Lung (tissue), 12 donors: Measurements from ENCODE around the gene PCGF1. TPM values are rescaled to one million over a fixed set of nuclear protein-coding genes. Genes with fewer than 3 reads are reported as not detected.

Experiments
- ATAC-seq: fragments of 200-7000 bp; cut with Tn5 transposase; one replicate; pipeline ENCODE4 v1.9.1; 2020; ENCODE audit warnings: moderate number of reproducible peaks; ENCODE audit not compliant: insufficient read depth, low FRiP score
- DNase-seq, 3 donors: peaks; one replicate each; pipeline ENCODE4 v3.0.0-alpha.2; 2013 to 2017
- H3K27ac ChIP-seq, 2 donors: one replicate each; pipeline ENCODE4 v1.5.1; 2013; ENCODE audit warnings: mild to moderate bottlenecking in 2 of 2, moderate library complexity in 2 of 2, control low read depth in 1 of 2, inconsistent platforms in 1 of 2, low read depth in 1 of 2, low read length in 1 of 2
- H3K27me3 ChIP-seq, 3 donors: one replicate each; pipeline ENCODE4 v1.5.1; 2013; ENCODE audit warnings: low read length in 2 of 3; ENCODE audit not compliant: control insufficient read depth in 3 of 3, insufficient read depth in 3 of 3
- H3K36me3 ChIP-seq, 4 donors: one replicate each; pipeline ENCODE4 v1.5.1; 2013; ENCODE audit warnings: low read length in 4 of 4, mild to moderate bottlenecking in 1 of 4, moderate library complexity in 1 of 4; ENCODE audit not compliant: control insufficient read depth in 4 of 4, insufficient read depth in 4 of 4
- H3K4me1 ChIP-seq, 5 donors: one replicate each; pipeline ENCODE4 v1.5.1; 2013; ENCODE audit warnings: low read length in 5 of 5, mild to moderate bottlenecking in 2 of 5, moderate library complexity in 1 of 5; ENCODE audit not compliant: control insufficient read depth in 5 of 5, insufficient read depth in 5 of 5
- H3K4me3 ChIP-seq: one replicate; pipeline ENCODE4 v1.5.1; 2013; ENCODE audit warnings: mild to moderate bottlenecking, control low read depth, moderate library complexity
- H3K9ac ChIP-seq, 2 donors: one replicate each; pipeline ENCODE4 v1.5.1; 2013; ENCODE audit warnings: low read length in 2 of 2, control low read depth in 1 of 2; ENCODE audit not compliant: insufficient read depth in 1 of 2
- H3K9me3 ChIP-seq, 4 donors: one replicate each; pipeline ENCODE4 v1.5.1; 2013; ENCODE audit warnings: low read length in 3 of 4, mild to moderate bottlenecking in 1 of 4, moderate library complexity in 1 of 4; ENCODE audit not compliant: control insufficient read depth in 4 of 4, insufficient read depth in 3 of 4
- WGBS, 2 donors: extraction: QIAGEN DNeasy Blood & Tissue Kit; methylation state at CpG; one replicate each; pipeline ENCODE4 v1.1.7; 2013; 5-methylcytosine and 5-hydroxymethylcytosine counted together
- polyA plus RNA-seq, 2 donors: library from polyadenylated mRNA; stranded (reverse); fragments of 200-250 nt; gene quantifications; one replicate each; pipeline ENCODE4 v1.2.1, GENCODE V29; 2013
- total RNA-seq, 2 donors: library from RNA; depleted of rRNA in 1 of 2; stranded (reverse); fragments of >200 nt in 1 of 2; gene quantifications; one replicate each; pipeline ENCODE4 v1.2.1, GENCODE V29; 2014 to 2021
- TF ChIP-seq, protein P1 (sequence below): IDR thresholded peaks from 2 replicates; pipeline ENCODE4 v1.5.1; 2012; ENCODE audit warnings: mild to moderate bottlenecking; ENCODE audit errors: control extremely low read depth, extremely low read depth
- donor health status: control.
- donor health status: control.
- donor health status: Bipolar disorder and iron deficiency.
- donor health status: healthy.
- donor health status: DM: yes; HTN: yes; CAD: no.

PCGF1 gene
- total and polyA plus RNA-seq, 4 donors: 16.7 to 47.8 (median 28.1) TPM

GRCh38 chr2:74499267-74499939, 8.1 kb downstream of the PCGF1 start, which contains the start of gene LBX2:
LBX2 (minus strand) TSS chr2:74499603; CDS start chr2:74499537, 66 bp downstream.
- no peak within 1 kb of the TSS for H3K27ac ChIP-seq
- H3K9me3 ChIP-seq: peaks cover 0 to 2% (median 0%) of the 10 kb centered on the region in 4 donors
- WGBS, 2 donors: 3 to 8% methylated on average over 62 to 65 of the region's 65 CpGs
- DNase-seq: peak in 2 of 3 donors; percentile 16 to 22
- no peak for ATAC-seq
- peaks cover 0 to 80% (median 65%) of the 10 kb centered on the region in 3 donors for H3K27me3 ChIP-seq
- H3K9ac ChIP-seq: no peak within 1 kb of the TSS
- peaks cover 0 to under 1% (median 0%) of the 10 kb centered on the region in 4 donors for H3K36me3 ChIP-seq
- TF ChIP-seq, protein P1, sequence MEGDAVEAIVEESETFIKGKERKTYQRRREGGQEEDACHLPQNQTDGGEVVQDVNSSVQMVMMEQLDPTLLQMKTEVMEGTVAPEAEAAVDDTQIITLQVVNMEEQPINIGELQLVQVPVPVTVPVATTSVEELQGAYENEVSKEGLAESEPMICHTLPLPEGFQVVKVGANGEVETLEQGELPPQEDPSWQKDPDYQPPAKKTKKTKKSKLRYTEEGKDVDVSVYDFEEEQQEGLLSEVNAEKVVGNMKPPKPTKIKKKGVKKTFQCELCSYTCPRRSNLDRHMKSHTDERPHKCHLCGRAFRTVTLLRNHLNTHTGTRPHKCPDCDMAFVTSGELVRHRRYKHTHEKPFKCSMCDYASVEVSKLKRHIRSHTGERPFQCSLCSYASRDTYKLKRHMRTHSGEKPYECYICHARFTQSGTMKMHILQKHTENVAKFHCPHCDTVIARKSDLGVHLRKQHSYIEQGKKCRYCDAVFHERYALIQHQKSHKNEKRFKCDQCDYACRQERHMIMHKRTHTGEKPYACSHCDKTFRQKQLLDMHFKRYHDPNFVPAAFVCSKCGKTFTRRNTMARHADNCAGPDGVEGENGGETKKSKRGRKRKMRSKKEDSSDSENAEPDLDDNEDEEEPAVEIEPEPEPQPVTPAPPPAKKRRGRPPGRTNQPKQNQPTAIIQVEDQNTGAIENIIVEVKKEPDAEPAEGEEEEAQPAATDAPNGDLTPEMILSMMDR: no peak
- peaks cover 0 to 35% (median 14%) of the 10 kb centered on the region in 5 donors for H3K4me1 ChIP-seq
- H3K4me3 ChIP-seq: no peak within 1 kb of the TSS

DNA sequence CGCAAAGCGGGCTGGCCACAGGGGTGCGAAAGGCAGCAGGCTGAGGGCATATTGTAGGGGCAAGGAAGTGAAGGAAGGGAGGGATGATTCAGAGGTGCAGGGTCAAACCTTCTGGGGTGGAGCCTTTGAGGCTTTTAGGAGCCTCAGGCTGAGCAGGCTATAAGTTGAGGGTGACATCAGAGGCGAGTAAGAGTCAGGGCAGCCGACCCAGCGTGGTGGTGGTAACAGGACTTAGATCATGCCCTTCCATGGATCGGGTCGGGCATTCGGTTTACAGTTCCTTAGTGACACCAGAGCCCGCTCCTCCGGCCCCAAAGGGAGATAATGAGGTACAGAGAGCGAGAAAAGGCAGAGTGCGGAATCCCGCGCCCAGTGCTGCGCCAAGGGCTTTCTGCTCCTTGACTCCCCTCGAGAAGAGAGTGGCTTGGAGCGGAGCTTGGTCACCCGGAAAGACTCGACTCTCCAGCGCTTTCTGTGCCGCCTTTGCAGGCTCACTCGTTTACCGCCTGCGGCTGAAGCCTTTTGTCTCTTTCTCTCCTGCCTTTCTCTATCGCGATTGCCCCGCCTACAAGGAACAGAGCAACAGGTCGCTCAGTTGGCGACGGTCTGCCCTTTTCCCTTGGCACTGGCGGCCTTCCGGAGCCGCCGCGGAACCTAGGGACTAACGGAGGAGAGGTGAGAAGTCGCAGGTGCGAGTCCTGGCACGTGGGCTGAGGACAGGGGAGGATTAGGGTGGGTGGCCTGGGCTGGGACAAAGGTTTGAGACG, 8.8 kb downstream of the PCGF1 start:
- Histone ChIP-seq H3K27me3 (peaks cover 0 to 72% (median 59%) of the 10 kb centered on the region in 3 donors), H3K36me3 (peaks cover 0 to 5% (median 2%) of the 10 kb centered on the region in 4 donors), H3K9me3 (peaks cover 0 to 2% (median 0%) of the 10 kb centered on the region in 4 donors), H3K9ac (no peak overlapping the region), H3K4me1 (peaks cover 0 to 35% (median 13%) of the 10 kb centered on the region in 5 donors), H3K4me3 (no peak overlapping the region), H3K27ac (no peak overlapping the region)
- WGBS, 2 donors: 2% methylated on average over 41 of the region's 41 CpGs
- TF ChIP-seq, protein P1: no peak
- ATAC-seq: no peak
- peak; percentile 26 to 34 (median 30) for DNase-seq

GRCh38 chr2:74497777-74498499, 9.6 kb downstream of the PCGF1 start:
- Histone ChIP-seq H3K9me3 (peaks cover 0 to 2% (median 0%) of the 10 kb centered on the region in 4 donors), H3K36me3 (peaks cover 0 to 11% (median 8%) of the 10 kb centered on the region in 4 donors), H3K27me3 (peaks cover 0 to 66% (median 59%) of the 10 kb centered on the region in 3 donors), H3K4me3 (peak overlapping the region; percentile 4), H3K27ac (no peak overlapping the region), H3K9ac (no peak overlapping the region), H3K4me1 (peaks cover 0 to 29% (median 8%) of the 10 kb centered on the region in 5 donors)
- DNase-seq: no peak
- TF ChIP-seq, protein P1: no peak
- peak; percentile 42 for ATAC-seq
- WGBS, 2 donors: 3% methylated on average over 58 to 61 of the region's 61 CpGs
